Globus pallidus (tissue), 1 donor: Measurements from ENCODE around the gene HADH.
"Not testable (repeated sequence)": the region's sequence is repeated elsewhere in the genome, so short reads cannot be mapped to it uniquely, and the experiment has no call there.

Source experiments
- DNase-seq: peaks from one replicate; pipeline ENCODE4 v3.0.0-alpha.2; 2015; ENCODE audit warnings: low spot score

The HADH gene

DNA sequence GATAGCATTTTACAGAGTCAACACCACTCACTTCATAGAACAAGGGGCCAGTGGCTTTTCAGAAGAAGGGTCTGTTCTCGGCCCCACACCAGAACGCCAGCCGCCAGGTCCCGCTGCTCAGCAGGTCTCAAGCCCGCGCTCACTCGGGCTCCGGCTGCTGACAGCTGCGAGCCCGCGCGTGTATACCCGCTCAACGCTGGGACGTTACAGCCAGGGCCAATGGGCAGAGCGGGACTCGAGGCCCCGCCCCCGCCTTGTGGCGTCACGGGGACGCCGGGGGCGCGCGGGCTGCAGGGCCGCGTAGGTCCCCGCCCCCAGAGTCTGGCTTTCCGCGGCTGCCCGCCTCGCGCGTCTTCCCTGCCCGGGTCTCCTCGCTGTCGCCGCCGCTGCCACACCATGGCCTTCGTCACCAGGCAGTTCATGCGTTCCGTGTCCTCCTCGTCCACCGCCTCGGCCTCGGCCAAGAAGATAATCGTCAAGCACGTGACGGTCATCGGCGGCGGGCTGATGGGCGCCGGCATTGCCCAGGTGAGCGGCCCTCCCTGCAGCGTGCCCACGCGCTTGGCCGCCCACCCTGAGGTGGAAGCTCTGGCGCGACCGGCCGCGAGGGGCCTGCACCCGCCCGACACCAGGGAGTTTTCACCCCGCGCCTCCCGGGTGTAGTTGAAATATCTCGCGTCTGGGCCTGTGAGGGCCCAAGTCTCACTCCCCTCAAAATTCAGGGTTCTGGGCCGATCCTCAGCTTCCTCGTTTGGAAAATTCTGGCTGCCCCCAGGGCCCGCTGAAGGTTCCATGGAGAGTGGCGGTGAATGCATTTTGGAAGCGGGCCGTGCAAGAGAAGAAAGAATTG is at the start of gene HADH:
TSS of gene HADH (plus strand) at position 353 of the 850 bp plus-strand sequence. CDS start at position 397, 44 bp downstream.
- peak; percentile 96 for DNase-seq

DNA sequence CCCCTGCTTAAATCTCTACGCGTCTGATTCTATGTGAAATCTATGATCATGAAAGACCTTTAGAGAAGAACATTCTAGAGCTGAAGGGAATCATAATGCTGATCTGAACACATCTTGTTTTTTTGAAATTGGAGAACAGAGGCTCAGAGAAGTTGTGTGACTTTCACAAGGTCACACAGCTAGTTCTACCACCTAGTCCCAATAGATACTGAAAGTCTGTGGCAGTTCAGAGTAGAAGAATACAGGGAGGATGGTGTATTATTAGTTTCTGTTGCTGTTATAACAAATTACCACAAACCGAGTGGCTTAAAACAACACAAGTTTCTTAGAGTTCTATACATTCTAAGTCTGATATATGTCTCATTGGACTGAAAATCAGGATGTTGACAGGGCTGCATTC is 43.9 kb upstream of the HADH start:
- DNase-seq = no peak

DNA sequence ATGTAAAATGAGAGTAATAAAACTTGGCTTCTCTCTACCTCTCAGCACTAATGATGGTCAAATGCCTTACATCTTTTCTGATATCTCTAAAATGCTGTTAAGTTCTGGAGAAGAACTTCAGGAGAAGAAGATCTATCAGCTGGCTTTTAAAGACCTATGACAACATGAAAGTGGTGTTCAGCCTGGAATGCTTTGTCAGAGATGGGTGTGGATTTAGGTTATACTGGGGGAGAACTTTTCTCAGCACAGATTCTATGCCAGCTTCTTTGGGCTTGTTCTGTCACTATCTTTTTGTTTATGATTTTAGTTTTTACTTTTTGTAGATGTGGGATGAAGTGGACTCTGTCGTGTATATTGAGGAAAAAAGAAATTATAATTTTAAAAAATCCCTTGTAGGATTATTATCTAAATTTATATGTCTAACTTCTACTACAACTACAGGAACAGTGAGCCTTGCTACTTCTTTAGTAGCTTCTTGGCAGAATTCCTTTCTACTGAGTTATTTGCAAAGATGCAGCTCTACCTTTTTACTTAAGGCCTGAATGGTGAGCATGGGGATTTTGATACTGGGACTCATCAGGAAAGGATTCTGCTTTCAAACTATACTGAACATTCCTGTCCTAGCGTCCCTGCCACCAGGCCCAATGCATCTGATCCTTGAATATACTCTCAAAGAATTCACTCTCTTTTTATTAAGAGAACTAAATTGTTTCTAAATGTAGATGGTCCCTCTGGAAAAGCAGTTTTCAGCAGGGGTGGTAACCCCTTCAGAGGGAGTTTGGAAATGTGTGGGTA is 38.7 kb upstream of the HADH start:
- DNase-seq = no peak

DNA sequence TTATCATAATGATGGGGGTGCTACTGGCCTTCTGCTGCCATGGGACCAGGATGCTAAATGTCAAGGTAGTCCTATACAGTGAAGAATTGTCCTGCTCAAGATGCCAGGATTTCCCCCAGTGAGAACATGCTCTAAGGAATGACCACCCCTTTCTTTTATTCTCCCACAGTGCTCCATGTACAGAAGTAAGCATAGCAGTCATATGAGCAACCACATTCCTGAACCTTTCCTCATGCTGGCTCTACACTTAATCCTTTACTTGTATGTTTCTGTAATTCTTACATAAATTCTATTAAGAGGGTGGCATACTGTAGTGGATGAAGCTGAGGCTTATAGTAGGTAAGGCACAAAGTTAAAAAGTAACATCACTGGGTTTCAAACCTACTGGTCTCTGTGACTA is 38.1 kb upstream of the HADH start:
- DNase-seq = no peak

DNA sequence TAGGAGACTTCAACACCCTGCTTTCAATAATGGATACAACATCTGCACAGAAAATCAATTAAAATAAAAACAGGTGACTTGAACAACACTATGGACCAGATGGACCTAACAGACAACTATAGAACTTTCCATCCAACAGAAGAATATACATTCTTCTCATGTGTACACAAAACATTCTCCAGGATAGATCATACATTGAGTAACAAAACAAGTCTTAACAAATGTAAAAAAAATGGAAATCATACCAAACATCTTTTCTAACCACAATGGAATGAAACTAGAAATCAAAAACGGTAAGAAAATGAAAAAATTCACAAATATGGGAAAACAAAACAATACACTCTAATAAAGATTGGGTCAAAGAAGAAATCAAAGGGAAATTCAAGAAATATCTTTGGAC is 33.7 kb upstream of the HADH start:
- no peak for DNase-seq

DNA sequence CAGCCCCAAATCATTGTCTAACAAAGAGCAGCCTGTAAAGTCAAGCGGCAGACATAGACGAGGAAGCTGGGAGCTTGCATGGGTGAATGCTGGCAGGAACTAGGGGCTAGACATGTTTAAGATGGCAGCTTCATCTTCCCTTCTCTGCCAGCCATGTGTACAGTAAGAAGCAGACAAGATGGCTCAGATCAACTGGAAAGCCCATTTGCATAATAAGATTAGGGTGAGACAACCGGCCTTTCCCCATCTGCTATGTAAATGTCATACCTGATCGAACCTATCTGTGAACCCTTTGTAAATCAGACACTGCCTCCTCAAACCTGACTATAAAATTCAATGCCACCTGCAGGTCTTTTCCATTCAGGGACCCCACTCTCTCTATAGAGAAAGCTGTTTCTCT is 22.8 kb upstream of the HADH start:
- DNase-seq = no peak

DNA sequence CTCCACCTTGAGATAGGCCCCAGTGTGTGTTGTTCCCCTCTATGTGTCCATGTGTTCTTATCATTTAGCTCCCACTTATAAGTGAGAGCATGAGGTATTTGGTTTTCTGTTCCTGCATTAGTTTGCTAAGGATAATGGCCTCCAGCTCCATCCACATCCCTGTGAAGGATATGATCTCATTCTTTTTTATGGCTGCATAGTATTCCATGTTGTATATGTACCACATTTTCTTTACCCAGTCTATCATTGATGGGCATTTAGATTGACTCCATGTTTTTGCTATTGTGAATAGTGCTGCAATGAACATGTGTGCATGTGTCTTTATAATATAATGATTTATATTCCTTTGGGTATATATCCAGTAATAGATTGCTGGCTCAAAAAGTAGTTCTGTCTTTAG is 22.2 kb upstream of the HADH start:
- not testable (repeated sequence) for DNase-seq

DNA sequence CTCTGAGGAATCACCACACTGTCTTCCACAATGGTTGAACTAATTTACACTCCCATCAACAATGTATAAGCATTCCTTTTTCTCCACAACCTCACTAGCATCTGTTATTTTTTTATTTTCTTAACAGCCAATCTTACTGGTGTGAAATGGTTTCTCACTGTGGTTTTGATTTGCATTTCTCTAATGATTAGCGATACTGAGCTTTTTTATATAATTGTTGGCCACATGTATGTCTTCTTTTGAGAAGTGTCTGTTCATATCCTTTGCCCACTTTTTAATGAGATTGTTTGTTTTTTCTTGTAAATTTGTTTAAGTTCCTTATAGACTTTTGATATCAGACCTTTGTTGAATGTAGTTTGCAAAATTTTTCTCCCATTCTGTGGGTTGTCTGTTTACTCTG is 21.8 kb upstream of the HADH start:
- DNase-seq = not testable (repeated sequence)

DNA sequence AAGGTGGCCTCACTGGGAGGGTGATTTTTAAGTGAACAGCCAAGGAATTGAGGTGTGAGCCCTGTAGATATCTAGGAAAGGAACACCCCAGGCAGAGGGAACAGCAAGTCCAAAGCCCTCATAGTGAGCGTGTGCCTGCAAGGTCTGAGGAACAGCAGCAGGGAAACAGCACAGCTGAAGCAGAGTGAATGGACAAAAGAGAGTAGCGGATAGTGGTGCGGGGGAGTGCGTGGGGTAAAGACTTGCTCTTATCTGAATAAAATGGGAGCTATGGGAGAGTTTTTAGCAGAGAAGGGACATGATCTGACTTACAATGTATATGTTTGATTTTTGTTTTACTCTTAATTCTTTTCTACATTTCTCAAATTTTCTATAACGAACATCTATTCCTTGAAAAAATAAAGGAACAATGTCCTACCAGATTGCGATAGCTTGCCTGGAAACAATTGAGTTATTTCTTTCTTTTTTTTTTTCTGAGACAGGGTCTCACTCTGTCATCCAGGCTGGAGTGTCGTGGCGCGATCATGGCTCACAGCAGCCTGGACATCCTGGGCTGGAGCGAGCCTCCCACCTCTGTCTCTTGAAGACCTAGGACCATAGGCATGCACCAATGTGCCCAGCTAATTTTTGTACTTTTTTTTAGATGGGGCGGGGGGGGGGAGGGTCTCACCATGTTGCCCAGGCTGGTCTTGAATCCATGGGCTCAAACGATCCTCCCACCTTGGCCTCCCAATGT is 19.5 kb upstream of the HADH start:
- DNase-seq = peak; percentile 40

DNA sequence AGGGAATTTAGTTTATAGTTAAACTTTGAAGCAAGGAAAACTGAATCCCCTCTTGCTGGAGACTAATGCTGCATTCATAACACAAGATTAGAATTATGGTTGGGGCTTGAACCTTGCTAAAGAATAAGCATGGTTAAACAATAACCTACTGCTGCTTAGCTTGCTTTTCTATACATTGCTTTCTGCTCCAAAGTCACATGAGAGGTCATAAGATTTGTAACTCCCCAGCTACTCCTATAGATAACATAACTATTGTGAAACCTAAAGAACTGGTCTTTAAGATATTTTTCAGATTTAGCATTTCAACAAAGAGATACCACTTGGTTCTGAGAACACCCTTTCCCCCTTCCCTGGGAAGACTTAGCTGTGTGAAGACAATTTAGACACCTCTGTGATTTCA is 17.1 kb upstream of the HADH start:
- no peak for DNase-seq

DNA sequence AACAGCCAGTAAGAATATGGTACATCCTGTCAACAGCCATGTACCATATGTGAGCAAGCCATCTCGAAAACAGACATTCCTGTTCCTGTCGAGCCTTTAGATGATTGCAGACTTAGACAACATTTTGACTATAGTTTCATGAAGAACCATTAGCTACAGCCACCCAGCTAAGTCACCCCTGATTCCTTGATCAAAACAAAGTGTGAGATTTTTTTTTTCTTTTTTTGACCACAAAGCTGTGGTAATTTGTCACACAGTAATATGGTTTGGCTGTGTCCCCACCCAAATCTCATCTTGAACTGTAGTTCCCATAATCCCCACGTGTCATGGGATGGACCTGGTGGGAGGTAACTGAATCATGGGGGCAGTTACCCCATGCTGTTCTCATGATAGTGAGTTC is 15.2 kb upstream of the HADH start:
- no peak for DNase-seq

DNA sequence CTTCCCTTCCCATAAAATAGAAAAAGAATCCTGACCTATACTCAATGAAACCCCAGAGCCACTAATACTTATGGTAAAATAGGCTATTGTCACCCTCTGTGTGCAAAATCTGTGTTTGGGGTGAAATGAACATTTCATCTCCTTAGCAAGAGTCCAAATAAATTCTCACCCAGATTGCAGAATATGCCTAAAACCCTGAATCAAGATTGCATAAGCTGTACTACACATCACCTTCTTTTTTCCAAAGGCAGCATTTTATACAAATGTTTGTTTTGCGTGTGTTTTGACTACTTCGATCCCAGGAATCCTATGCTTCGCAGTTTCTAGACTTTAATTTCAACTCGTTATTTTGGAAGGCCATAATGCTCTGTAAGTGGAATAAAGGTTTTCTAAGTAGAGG is 12.2 kb upstream of the HADH start:
- no peak for DNase-seq

DNA sequence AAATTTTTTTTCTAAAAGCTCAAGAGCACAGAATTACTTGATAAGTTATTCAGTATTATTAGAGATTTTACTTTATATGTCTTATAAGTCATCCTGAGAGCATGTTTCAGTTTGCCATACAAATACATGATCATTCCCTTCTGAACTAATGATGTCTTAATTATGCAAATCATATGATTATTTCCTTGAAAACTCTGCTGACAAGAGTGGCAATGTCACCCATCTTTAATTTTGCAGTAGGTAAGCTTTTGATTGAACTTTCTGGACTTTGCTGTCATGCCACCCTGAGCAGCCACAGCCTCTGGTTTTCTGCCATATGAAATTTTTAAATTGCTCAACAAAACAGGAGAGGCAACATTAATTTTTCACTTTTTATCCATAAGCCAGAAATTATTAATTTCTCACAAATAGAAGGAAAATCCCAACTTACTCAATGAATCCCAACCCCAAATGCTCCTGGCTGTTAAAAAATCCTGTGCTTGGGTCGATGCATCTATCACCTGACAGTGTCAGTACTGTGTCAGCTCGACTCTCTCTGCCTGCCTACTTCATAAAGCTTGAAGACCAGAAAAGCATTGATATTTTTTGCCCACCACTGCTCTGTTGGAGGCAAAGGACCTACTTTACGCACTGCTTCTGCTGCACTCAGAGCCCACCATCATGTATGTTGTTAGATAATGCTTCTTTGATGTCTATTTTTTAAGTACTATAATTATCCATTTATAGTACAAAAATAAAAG is 11.6 kb upstream of the HADH start:
- DNase-seq = peak; percentile 56

DNA sequence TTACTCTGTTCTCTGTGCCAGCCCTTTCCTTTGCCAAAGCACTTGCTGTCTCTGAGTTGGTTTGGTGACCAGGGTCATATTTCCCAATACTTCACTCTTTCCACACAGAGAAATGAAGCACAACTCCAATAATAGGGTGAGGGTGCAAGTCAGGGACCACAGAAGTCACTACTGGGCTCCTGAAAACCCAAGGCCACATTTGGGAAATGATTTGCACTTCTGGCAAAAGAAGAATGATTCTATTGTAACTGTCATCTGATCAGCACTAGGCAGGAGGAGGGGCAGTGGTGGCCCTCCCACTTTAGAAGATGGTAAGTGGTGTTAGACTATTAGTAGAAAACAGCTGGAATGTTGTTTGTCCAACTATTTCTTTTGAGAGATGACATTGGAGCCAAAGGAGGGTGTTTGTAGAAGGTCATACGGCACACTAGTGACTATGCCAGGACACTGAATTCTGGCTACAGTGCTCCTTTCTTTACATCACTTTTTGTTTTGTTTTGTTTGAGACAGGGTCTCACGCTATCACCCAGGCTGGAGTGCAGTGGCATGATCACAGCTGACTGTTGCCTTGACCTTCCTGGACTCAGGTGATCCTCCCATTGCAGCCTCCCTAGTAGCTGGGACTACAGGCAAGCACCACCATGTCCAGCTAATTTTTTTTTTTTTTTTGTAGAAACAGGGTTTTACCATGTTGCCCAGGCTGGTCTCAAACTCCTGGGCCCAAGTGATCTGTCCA is 10.8 kb upstream of the HADH start:
- peak; percentile 90 for DNase-seq

DNA sequence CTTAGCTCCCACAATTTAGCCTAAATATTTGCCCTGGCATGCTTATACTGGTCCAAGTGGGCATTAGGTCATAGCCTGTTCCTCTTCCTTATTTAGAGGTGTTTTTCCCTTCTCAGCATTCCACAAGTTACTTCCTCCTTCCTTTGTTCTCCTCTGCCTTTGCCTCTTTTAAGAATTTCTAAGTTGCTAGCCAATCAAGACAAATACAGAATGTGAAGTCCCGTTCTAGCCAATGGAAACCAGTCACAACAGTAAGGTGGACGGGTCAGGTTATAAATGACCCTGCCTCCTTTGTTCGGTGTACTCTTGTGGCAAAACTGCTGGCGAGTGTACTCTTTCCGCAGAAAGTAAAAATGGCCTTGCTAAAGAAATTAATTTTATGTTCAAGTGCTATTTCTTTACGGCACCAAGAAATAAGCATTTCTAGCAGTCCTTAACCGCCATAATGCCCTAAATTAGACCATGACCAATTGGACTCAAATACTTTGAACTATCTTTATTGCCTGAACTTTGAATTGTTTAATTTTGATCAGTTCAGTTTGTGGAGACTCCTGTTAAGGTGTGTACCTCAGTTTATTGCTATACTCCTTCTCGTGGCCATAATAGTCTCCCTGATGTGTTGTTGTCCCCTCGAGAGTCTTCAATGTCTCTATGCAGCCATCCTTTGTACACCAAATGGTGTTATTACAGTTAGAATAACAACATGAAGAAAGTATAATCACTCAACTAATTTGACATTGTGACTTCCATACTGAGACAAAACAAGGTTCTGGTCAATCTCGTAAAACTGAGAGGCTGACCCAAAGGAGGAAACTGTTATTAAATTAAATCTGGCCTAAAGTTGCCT is 1.6 kb upstream of the HADH start:
- DNase-seq = no peak

DNA sequence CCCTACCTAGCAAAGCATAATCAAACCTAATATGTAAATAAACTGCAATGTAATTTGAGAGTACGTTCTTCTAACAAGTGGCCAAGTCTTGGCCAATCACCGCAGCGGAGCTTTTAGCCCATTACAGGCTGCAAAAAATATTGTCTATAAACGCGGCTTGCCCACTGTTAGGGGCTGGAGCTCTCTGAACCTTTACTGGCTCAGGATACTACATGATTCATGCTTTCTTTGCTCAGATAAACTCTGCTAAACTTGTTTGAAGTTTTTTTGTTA is 990 bp upstream of the HADH start:
- DNase-seq = no peak

DNA sequence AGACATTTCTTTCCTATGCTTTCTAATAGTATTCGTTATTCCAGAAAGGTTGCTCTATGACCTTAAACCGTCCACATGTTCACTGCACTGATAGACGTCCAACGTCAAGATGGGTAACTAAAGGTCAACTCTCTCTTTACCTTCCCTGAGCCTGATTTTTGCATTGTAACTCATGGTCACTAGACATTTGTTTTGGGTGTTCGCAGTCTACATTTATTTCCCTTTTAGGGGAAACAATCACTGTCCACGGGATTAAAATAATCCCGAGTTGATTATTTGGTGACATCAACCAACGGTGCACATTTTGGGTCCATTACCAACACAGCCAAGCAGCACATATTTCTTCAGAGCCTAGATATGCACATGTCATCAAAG is 540 bp upstream of the HADH start:
- no peak for DNase-seq

DNA sequence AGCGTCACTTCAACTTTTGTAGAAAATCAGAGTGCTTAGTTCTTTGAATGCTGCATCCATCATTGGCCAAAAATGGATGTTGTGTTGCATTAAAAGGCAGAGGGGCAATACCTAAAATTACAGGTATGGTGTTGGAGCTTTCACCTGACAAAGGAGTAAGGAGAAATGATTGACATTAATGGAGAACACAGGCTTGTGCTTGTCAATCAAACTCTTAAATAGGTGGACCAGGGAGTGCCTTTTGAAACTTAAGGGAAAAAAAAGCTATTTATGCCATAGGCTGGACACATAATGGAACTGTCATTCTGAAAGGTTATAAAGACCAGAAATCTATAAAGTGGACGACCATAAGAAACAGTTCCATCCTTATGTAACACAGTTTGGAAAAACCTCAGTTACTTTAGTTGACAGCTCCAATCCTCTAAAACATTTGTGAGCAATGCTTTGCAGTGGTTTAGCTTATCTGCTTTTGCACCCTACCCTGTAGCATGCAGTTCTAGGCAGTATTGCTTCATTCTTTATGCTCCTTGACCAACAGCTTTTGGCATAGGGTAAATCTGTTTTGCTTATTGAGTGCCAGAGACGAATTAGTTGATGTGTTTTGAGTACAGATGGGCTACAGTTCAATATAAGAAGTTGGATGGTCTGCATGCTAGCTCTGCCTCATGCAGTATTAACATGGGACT is 2.4 kb downstream of the HADH start:
- no peak for DNase-seq

DNA sequence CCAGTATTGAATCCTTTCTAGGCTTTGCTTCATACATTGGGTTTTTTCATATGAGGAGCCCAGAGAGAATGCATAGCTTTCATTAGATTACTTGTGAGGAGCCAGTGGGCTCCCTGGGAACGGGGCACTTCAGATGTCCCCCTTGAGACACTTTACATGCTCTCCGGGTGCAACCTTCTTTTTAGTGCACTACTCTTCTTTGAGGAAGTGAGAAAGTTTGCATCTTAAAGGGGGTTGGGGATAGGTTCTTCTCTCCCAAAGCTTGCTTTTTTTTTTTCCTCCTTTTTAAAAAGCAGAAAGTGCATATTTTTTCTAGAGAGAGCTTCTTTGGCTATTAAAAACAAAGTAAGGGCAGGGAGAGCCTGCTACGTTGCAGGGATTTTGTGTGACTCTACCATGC is 4.3 kb downstream of the HADH start:
- no peak for DNase-seq

DNA sequence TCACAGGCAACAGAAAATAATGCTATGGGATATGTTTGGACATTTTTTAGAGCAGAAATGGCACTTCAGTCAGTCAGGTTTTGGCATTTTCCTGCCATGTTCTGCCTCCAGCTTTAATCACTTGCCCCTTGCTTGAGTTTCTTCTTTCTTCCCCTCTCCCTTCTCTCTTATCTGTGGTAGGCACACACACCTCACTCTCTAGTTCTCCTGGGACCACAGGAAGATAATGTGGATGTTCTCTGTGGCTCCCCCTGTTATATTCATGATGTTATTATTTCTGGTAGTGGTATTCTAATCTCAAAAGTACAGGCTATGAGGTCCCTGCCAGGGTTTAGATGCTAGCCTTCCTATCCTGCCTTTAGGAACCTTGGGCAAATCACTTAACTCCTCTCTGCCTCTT is 5.2 kb downstream of the HADH start:
- no peak for DNase-seq
